GM19372 (cell line): Measurements from ENCODE around the gene ZBTB16.

Experiments
- ATAC-seq: cut with Tn5 transposase; IDR thresholded peaks from one replicate; pipeline ENCODE4 v1.9.1; 2021; ENCODE audit warnings: mild to moderate bottlenecking, low read depth, moderate library complexity; ENCODE audit not compliant: unreplicated experiment

ZBTB16 gene

GRCh38 chr11:114059278-114059983 lies at the start of gene ZBTB16:
Gene ZBTB16, plus strand, starts transcription at chr11:114059711. Its CDS starts 3,590 bp downstream, at chr11:114063301.
- ATAC-seq: no peak

GRCh38 chr11:114010931-114011330 lies 48.6 kb upstream of the ZBTB16 start:
- ATAC-seq: no peak

GRCh38 chr11:114011443-114011842 lies 48.1 kb upstream of the ZBTB16 start:
- ATAC-seq: no peak

GRCh38 chr11:114015117-114015516 lies 44.4 kb upstream of the ZBTB16 start:
- no peak for ATAC-seq

GRCh38 chr11:114016986-114017385 lies 42.5 kb upstream of the ZBTB16 start:
- ATAC-seq: no peak

- no peak for ATAC-seq
Observed at GRCh38 chr11:114017723-114018122, 41.8 kb upstream of the ZBTB16 start.

GRCh38 chr11:114019046-114019445 lies 40.5 kb upstream of the ZBTB16 start:
- no peak for ATAC-seq

- no peak for ATAC-seq
Observed at GRCh38 chr11:114019574-114019973, 39.9 kb upstream of the ZBTB16 start.

- ATAC-seq: no peak
Observed at GRCh38 chr11:114025329-114025907, 34.1 kb upstream of the ZBTB16 start.

GRCh38 chr11:114026355-114026754 lies 33.2 kb upstream of the ZBTB16 start:
- ATAC-seq: no peak

- no peak for ATAC-seq
Observed at GRCh38 chr11:114027391-114027790, 32.1 kb upstream of the ZBTB16 start.

GRCh38 chr11:114027926-114028325 lies 31.6 kb upstream of the ZBTB16 start:
- no peak for ATAC-seq

- no peak for ATAC-seq
Observed at GRCh38 chr11:114031246-114031966, 28.1 kb upstream of the ZBTB16 start.

GRCh38 chr11:114031967-114032320 lies 27.6 kb upstream of the ZBTB16 start:
- no peak for ATAC-seq

- ATAC-seq: no peak
Observed at GRCh38 chr11:114033066-114033465, 26.4 kb upstream of the ZBTB16 start.

GRCh38 chr11:114033572-114033971 lies 25.9 kb upstream of the ZBTB16 start:
- no peak for ATAC-seq

- ATAC-seq: no peak
Observed at GRCh38 chr11:114034956-114035355, 24.6 kb upstream of the ZBTB16 start.

GRCh38 chr11:114036147-114036811 lies 23.2 kb upstream of the ZBTB16 start:
- no peak for ATAC-seq

GRCh38 chr11:114036958-114037357 lies 22.6 kb upstream of the ZBTB16 start:
- ATAC-seq: no peak

- no peak for ATAC-seq
Observed at GRCh38 chr11:114039551-114039950, 20.0 kb upstream of the ZBTB16 start.

GRCh38 chr11:114040706-114041211 lies 18.8 kb upstream of the ZBTB16 start:
- no peak for ATAC-seq
